DOHH2 (cell line): ENCODE results near the gene LCK.

Source experiments
- CTCF ChIP-seq: fragments of 200-600 bp; sonication (generic); IDR thresholded peaks from one replicate; pipeline ENCODE4 v1.5.1; 2014; ENCODE audit warnings: antibody characterized with exemption, mild to moderate bottlenecking, low read depth, low read length; ENCODE audit not compliant: poor library complexity, severe bottlenecking
- EZH2phosphoT487 ChIP-seq: fragments of 200-600 bp; sonication (generic); IDR thresholded peaks from 2 replicates; pipeline ENCODE4 v1.6.1; 2017; ENCODE audit warnings: borderline replicate concordance, mild to moderate bottlenecking, antibody characterized with exemption, low read length, moderate library complexity, mixed read lengths

DNA sequence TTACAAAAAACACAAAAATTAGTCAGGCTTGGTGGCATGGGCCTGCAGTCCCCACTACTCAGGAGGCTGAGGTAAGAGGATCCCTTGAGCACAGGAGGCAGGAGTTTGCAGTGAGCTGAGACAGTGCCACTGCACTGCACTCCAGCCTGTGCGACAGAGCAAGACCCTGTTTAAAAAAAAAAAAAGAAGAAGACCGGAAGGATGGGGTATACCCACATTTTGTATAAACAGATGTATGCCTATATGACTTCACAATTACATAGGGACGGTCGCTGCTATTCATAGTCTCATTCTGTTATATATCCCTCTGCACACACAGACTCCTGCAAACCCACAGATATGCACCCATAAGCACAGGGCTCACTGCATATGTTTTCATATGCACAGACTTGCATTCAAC is 12.7 kb downstream of the LCK start:
- TF ChIP-seq CTCF (no peak), EZH2phosphoT487 (no peak)
